SK-N-SH treated with all-trans-retinoic acid at 6 μM for 48 hours (cell line): ENCODE results near the gene LIMS1.

ENCODE experiments used
- ARNTL ChIP-seq: fragments of 450-650 bp; formaldehyde crosslinking; IDR thresholded peaks from 2 replicates; pipeline ENCODE4 v1.5.0; 2020; ENCODE audit warnings: low read depth, mild to moderate bottlenecking, moderate library complexity, borderline replicate concordance
- CREB5 ChIP-seq: fragments of 250-450 bp; sonication (Bioruptor Pico); IDR thresholded peaks from 2 replicates; pipeline ENCODE4 v1.5.1; 2020; ENCODE audit warnings: low read depth, mild to moderate bottlenecking, moderate library complexity
- CSRNP3 ChIP-seq: fragments of 250-450 bp; sonication (Bioruptor Pico); IDR thresholded peaks from 2 replicates; pipeline ENCODE4 v1.5.1; 2021; ENCODE audit warnings: mild to moderate bottlenecking, moderate library complexity
- ISL1 ChIP-seq: fragments of 250-450 bp; sonication (Bioruptor Pico); IDR thresholded peaks from 2 replicates; pipeline ENCODE4 v2.1.2; 2022; ENCODE audit warnings: mild to moderate bottlenecking, moderate library complexity
- RARB ChIP-seq: fragments of 250-450 bp; sonication (Bioruptor Pico); IDR thresholded peaks from 2 replicates; pipeline ENCODE4 v1.8.0; 2021; ENCODE audit warnings: mild to moderate bottlenecking, moderate library complexity
- SNAI2 ChIP-seq: fragments of 250-450 bp; sonication (Bioruptor Pico); IDR thresholded peaks from 2 replicates; pipeline ENCODE4 v1.5.0; 2020; ENCODE audit warnings: mild to moderate bottlenecking, moderate library complexity
- ZFP3 ChIP-seq: fragments of 250-450 bp; sonication (Bioruptor Pico); IDR thresholded peaks from 2 replicates; pipeline ENCODE4 v1.5.0; 2020; ENCODE audit warnings: mild to moderate bottlenecking, moderate library complexity
- ZFP30 ChIP-seq: fragments of 450-650 bp; formaldehyde crosslinking; IDR thresholded peaks from 2 replicates; pipeline ENCODE4 v1.5.0; 2022; ENCODE audit warnings: mild to moderate bottlenecking, moderate library complexity
- ZNF565 ChIP-seq: fragments of 450-650 bp; formaldehyde crosslinking; conservative IDR thresholded peaks from 2 replicates; pipeline ENCODE4 v1.5.0; 2020; ENCODE audit warnings: low read depth, mild to moderate bottlenecking, moderate library complexity
- ZNF70 ChIP-seq: fragments of 450-650 bp; formaldehyde crosslinking; IDR thresholded peaks from 2 replicates; pipeline ENCODE4 v1.5.0; 2020; ENCODE audit warnings: mild to moderate bottlenecking, moderate library complexity
- ZNF8 ChIP-seq: fragments of 450-650 bp; formaldehyde crosslinking; IDR thresholded peaks from 2 replicates; pipeline ENCODE4 v1.5.0; 2020; ENCODE audit warnings: mild to moderate bottlenecking, moderate library complexity
- TF ChIP-seq, protein P1 (sequence below): fragments of 250-450 bp; sonication (Bioruptor Pico); IDR thresholded peaks from 2 replicates; pipeline ENCODE4 v1.5.0; 2020; ENCODE audit warnings: mild to moderate bottlenecking, moderate library complexity
- TF ChIP-seq, protein P2 (sequence below): fragments of 250-450 bp; sonication (Bioruptor Pico); IDR thresholded peaks from 2 replicates; pipeline ENCODE4 v1.8.0; 2020; ENCODE audit warnings: mild to moderate bottlenecking, moderate library complexity, borderline replicate concordance

- TF ChIP-seq RARB (no peak), ZFP30 (CRISPR knock-in tag) (no peak), ZNF565 (no peak), SNAI2 (no peak), ISL1 (no peak), ZNF8 (CRISPR knock-in tag) (no peak), CSRNP3 (CRISPR knock-in tag) (no peak), CREB5 (CRISPR knock-in tag) (no peak), ZNF70 (CRISPR knock-in tag) (no peak), ARNTL (no peak), ZFP3 (CRISPR knock-in tag) (no peak)
- TF ChIP-seq, protein P1, sequence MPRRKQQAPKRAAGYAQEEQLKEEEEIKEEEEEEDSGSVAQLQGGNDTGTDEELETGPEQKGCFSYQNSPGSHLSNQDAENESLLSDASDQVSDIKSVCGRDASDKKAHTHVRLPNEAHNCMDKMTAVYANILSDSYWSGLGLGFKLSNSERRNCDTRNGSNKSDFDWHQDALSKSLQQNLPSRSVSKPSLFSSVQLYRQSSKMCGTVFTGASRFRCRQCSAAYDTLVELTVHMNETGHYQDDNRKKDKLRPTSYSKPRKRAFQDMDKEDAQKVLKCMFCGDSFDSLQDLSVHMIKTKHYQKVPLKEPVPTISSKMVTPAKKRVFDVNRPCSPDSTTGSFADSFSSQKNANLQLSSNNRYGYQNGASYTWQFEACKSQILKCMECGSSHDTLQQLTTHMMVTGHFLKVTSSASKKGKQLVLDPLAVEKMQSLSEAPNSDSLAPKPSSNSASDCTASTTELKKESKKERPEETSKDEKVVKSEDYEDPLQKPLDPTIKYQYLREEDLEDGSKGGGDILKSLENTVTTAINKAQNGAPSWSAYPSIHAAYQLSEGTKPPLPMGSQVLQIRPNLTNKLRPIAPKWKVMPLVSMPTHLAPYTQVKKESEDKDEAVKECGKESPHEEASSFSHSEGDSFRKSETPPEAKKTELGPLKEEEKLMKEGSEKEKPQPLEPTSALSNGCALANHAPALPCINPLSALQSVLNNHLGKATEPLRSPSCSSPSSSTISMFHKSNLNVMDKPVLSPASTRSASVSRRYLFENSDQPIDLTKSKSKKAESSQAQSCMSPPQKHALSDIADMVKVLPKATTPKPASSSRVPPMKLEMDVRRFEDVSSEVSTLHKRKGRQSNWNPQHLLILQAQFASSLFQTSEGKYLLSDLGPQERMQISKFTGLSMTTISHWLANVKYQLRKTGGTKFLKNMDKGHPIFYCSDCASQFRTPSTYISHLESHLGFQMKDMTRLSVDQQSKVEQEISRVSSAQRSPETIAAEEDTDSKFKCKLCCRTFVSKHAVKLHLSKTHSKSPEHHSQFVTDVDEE (CRISPR knock-in tag): no peak
- TF ChIP-seq, protein P2, sequence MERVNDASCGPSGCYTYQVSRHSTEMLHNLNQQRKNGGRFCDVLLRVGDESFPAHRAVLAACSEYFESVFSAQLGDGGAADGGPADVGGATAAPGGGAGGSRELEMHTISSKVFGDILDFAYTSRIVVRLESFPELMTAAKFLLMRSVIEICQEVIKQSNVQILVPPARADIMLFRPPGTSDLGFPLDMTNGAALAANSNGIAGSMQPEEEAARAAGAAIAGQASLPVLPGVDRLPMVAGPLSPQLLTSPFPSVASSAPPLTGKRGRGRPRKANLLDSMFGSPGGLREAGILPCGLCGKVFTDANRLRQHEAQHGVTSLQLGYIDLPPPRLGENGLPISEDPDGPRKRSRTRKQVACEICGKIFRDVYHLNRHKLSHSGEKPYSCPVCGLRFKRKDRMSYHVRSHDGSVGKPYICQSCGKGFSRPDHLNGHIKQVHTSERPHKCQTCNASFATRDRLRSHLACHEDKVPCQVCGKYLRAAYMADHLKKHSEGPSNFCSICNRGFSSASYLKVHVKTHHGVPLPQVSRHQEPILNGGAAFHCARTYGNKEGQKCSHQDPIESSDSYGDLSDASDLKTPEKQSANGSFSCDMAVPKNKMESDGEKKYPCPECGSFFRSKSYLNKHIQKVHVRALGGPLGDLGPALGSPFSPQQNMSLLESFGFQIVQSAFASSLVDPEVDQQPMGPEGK (CRISPR knock-in tag): no peak
Measured at GRCh38 chr2:108560895-108561530, 26.7 kb downstream of the LIMS1 start.
